Dendritic cell treated with granulocyte-macrophage colony-stimulating factor and Interleukin-4, amounts not matched to agents 40 ng/mL and 50 ng/mL, for 4 days (primary cell): ENCODE measurements around the gene TENT5C.

Experiments
- H3K27ac Mint-ChIP-seq: one replicate; pipeline ENCODE4 v1.8.0; 2022; ENCODE audit warnings: mild to moderate bottlenecking, mixed read lengths
- H3K27me3 Mint-ChIP-seq: one replicate; pipeline ENCODE4 v1.8.0; 2022; ENCODE audit warnings: mild to moderate bottlenecking, mixed read lengths
- H3K36me3 Mint-ChIP-seq: one replicate; pipeline ENCODE4 v1.8.0; 2022; ENCODE audit warnings: low read depth, mixed read lengths
- H3K4me1 Mint-ChIP-seq: one replicate; pipeline ENCODE4 v1.8.0; 2022; ENCODE audit warnings: low read depth, mixed read lengths
- H3K4me3 Mint-ChIP-seq: one replicate; pipeline ENCODE4 v1.8.0; 2022; ENCODE audit warnings: mild to moderate bottlenecking, moderate library complexity, mixed read lengths
- H3K9me3 Mint-ChIP-seq: one replicate; pipeline ENCODE4 v1.8.0; 2022; ENCODE audit warnings: mixed read lengths
- intact Hi-C: fragments of 100-400 bp; cut with micrococcal nuclease; formaldehyde crosslinking; loops from one replicate; pipeline ENCODE4 v1.15.0; 2022

Gene TENT5C

DNA sequence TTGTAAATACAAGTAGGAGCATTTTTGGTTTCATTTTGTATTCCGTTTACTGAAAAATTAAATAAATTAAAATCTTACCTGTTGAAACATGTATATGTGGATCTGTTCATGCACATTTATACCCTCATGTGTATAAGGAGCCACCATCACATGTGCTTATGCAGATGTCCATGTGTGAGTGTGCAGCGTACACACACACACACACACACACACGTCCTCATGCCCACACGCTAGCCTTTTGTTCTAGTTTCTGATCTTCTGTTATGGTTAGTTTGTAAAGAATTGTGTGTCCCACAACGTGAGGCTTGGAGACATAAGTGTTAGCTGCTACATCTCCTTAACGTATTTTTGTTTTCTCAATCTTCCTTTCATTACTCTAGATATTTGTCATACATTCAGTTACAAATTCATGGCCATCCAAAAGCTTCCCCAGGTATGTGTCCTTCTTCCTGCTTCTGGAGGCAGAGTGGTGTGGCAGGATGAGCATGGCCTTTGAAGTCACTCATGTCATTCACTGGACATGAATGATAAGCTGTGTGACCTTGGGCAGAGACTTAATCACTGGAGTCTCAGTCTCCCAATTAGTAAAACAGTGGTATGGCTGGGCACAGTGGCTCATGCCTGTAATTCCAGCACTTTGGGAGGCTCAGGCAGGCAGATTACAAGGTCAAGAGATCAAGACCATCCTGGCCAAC, 54.6 kb downstream of the TENT5C start:
- Mint-ChIP-seq H3K4me3 (no peak overlapping the region), H3K27ac (no peak overlapping the region)
- intact Hi-C loops, result no loop called here

DNA sequence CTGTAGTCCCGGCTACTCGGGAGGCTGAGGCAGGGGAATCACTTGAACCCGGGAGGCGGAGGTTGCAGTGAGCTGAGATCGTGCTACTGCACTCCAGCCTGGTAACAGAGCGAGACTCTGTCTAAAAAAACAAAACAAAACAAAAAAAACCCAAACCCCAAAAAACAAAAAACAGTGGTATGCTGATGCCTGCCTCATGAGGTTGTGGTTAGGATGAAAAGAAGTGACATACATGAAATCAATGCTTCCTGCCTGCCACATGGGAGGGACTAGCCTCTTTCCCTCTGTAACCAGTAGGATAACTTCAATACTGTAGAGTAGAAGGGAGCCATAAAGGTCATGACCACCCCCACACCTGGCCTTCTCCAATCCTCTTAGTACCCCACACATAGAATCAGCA, 55.2 kb downstream of the TENT5C start:
- no peak overlapping the region for H3K27ac Mint-ChIP-seq
- H3K27me3 Mint-ChIP-seq, result peaks cover 6% of the 10 kb centered on the region
- no peak overlapping the region for H3K4me3 Mint-ChIP-seq
- no peaks in the 10 kb centered on the region for H3K36me3 Mint-ChIP-seq
- H3K9me3 Mint-ChIP-seq, result no peaks in the 10 kb centered on the region
- no peaks in the 10 kb centered on the region for H3K4me1 Mint-ChIP-seq
- intact Hi-C loops, result no loop called here

More for the DNA sequence above, 54.6 kb downstream of the TENT5C start:
- Mint-ChIP-seq H3K9me3 (no peaks in the 10 kb centered on the region), H3K4me1 (no peaks in the 10 kb centered on the region), H3K27me3 (peaks cover 6% of the 10 kb centered on the region), H3K36me3 (no peaks in the 10 kb centered on the region)

DNA sequence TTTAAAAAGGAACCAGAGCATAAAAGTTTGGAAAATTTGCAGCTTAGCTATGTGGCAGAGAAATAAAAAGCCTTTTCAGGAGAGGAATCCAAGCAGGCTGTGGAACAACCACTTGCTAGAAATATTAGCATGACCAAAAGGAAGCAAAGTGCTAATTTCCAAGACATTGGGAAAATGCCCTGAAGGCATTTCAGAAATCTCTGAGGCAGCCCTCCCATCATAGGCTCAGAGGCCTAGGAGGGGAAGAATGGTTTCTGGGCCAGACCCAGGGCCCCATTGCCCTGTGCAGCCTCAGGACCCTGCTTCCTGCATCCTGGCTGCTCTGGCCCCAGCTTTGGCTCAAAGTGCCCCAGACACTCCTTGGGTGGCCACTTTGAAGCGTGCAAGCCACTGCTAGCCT, 56.8 kb downstream of the TENT5C start:
- H3K27me3 Mint-ChIP-seq, result peaks cover 1% of the 10 kb centered on the region
- H3K4me1 Mint-ChIP-seq, result no peaks in the 10 kb centered on the region
- no peaks in the 10 kb centered on the region for H3K36me3 Mint-ChIP-seq
- intact Hi-C loops, result no loop called here
- H3K27ac Mint-ChIP-seq, result no peak overlapping the region
- no peak overlapping the region for H3K4me3 Mint-ChIP-seq
- H3K9me3 Mint-ChIP-seq, result no peaks in the 10 kb centered on the region

DNA sequence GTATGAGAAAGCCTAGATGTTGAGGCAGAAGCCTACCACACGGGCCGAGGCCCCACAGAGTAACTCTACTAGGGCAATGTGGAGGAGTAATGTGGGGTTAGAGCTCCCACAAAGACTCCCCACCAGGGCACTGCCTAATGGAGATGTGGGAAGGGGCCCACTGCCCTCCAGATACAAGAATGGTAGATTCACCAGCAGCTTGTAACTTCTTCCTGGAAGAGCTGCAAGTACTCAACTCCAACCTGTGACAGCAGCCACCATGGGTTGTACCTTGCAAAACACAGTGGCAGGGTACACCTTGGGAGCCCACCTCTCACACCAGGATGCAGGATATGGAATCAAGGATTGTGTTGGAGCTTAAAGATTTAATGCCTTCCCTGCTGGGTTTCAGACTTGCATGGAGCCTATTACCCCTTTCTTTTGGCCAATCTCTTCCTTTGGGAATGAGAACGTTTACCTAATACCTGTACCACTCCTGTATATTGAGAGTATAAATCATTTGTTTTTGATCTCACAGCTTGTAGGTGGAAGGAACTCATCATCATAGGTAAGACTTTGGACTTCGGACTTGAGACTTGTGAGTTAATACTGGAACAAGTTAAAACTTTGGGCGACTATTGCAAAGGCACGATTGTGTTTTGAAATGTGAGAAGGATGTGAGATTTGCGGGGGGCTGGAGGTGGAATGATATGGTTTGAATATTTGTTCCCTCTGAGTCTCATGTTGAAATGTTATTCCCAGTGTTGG, 57.5 kb downstream of the TENT5C start:
- peaks cover 1% of the 10 kb centered on the region for H3K27me3 Mint-ChIP-seq

DNA sequence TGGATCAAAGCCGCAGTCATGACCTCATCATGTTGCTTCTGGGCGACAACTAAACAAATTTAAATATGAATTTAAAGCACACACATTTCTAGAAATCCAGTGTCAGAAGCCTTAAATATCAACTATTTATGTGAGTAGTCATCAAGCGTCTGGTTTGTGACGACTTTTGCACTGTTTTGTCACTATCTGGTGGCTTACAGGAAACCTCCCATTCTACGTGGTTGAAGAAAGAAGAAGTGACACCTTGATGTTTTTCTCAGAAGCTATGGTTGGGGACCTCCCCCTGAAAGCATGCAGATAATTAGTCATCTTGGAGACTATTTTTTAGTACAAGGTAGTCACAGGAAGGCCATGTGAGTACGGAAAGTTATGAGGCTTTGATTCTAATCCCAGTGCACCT, 58.5 kb downstream of the TENT5C start:
- no peaks in the 10 kb centered on the region for H3K4me1 Mint-ChIP-seq
- no peaks in the 10 kb centered on the region for H3K27me3 Mint-ChIP-seq
- H3K27ac Mint-ChIP-seq, result no peak overlapping the region
- no peaks in the 10 kb centered on the region for H3K36me3 Mint-ChIP-seq
- no peak overlapping the region for H3K4me3 Mint-ChIP-seq
- no peaks in the 10 kb centered on the region for H3K9me3 Mint-ChIP-seq
- intact Hi-C loops, result no loop called here

More for the DNA sequence above, 57.5 kb downstream of the TENT5C start:
- H3K36me3 Mint-ChIP-seq, result no peaks in the 10 kb centered on the region
- H3K9me3 Mint-ChIP-seq, result no peaks in the 10 kb centered on the region
- H3K27ac Mint-ChIP-seq, result no peak overlapping the region
- H3K4me3 Mint-ChIP-seq, result no peak overlapping the region
- no peaks in the 10 kb centered on the region for H3K4me1 Mint-ChIP-seq
- intact Hi-C loops, result no loop called here

DNA sequence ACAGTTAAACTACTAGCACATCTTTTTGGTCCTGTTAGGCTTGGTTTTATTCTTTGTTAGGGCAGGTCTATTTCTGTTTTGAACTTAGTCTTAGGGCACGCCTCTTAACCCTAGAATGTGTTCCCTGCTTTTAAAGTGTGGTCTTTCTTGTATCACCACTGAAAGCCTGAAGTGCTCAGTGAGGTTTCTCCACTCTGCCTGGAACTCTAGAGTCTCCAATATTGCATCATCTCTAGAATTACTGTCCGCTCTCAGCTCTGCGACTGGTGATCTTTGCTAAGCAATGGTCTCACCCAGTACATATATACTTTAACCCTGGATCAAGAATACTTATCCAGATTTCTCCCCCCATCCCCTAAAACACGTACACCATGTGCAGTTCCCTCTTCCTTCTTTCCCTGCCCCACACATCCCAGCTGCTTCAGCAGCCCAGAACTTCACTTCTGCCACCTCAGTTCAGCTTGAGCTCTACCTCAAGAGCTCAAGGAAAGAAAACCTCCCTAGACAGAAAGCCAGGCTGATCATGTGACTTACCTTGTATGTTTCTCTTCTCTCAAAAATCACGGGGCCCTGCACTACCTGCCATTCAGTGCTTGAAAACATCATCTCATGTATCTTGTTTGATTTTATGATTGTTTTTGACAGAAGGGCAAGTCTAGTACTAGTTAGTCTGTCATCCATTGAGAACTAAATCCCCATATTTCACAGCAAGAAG, 59.9 kb downstream of the TENT5C start:
- Mint-ChIP-seq H3K4me1 (peaks cover 5% of the 10 kb centered on the region), H3K36me3 (no peaks in the 10 kb centered on the region), H3K27me3 (no peaks in the 10 kb centered on the region), H3K9me3 (no peaks in the 10 kb centered on the region), H3K4me3 (no peak overlapping the region), H3K27ac (no peak overlapping the region)
- intact Hi-C loops, result no loop called here

DNA sequence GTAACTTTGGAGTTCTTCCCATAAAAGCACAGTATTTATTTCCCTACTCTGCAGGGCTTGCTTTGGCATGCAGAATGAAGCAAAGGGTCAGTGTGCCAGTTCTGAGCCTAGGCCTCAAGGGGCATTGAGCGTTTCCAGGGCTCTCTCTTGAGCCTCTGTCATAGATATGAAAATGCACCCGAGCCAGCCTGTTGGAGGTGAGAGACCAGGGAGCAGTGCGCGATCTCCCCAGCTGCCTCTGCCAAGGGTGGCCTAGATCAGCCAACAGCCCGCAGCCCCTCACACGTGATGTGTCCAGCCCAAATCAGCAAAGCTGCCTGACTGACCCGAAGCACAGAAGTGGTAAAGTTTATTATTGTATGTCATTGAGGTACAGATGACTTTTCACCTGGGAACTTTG, 63.7 kb downstream of the TENT5C start:
- H3K27ac Mint-ChIP-seq, result no peak overlapping the region
- H3K9me3 Mint-ChIP-seq, result no peaks in the 10 kb centered on the region
- H3K4me1 Mint-ChIP-seq, result peaks cover 23% of the 10 kb centered on the region
- no peaks in the 10 kb centered on the region for H3K27me3 Mint-ChIP-seq
- intact Hi-C loops, result no loop called here
- no peaks in the 10 kb centered on the region for H3K36me3 Mint-ChIP-seq
- H3K4me3 Mint-ChIP-seq, result no peak overlapping the region

DNA sequence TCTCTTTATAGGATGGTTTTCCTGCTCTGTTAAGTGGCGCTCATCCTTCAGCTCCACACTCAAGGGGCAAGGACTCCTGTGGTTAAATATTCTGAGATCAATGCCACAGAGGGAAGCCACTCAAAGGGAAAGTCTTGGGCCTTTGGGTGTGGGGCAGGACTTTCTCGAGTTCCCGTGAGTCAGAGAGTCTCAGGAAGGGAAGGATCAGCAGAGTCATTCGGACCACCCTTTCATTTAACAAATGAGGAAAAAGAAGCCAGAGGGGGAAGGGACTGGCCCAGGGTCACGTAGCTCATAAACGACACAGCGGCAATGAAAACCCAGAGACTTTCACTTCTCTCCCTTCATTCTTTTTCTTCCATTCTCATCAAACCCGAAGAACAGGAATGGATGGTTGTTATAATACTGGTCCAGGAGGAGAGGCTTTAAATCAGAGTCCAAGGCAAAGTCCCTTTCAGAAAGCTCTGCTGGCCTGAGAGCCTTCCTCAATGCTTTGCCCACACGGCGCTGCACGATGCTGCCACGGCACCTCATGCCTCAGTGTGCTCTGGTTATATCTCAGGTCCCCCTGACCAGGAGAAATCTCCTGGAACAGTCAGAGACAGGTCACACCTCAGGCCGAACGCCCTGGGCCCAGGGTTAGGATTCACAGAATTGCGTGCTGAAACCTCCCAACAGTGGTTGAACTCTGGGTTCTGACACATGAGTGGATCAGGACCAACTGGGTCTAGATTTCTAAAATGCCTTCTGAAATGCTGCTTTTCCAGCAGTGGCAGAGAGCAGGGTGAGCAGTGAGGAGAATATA, 65.3 kb downstream of the TENT5C start:
- H3K27ac Mint-ChIP-seq, result peak overlapping the region; percentile 25
- no peaks in the 10 kb centered on the region for H3K9me3 Mint-ChIP-seq
- peaks cover 23% of the 10 kb centered on the region for H3K4me1 Mint-ChIP-seq
- no peaks in the 10 kb centered on the region for H3K27me3 Mint-ChIP-seq
- no peak overlapping the region for H3K4me3 Mint-ChIP-seq
- intact Hi-C loops, result loop anchor here (5.0 to 10.0 kb wide), 2 partner anchors 84 to 159 kb away; no protein-coding TSS in a partner anchor
- H3K36me3 Mint-ChIP-seq, result no peaks in the 10 kb centered on the region

DNA sequence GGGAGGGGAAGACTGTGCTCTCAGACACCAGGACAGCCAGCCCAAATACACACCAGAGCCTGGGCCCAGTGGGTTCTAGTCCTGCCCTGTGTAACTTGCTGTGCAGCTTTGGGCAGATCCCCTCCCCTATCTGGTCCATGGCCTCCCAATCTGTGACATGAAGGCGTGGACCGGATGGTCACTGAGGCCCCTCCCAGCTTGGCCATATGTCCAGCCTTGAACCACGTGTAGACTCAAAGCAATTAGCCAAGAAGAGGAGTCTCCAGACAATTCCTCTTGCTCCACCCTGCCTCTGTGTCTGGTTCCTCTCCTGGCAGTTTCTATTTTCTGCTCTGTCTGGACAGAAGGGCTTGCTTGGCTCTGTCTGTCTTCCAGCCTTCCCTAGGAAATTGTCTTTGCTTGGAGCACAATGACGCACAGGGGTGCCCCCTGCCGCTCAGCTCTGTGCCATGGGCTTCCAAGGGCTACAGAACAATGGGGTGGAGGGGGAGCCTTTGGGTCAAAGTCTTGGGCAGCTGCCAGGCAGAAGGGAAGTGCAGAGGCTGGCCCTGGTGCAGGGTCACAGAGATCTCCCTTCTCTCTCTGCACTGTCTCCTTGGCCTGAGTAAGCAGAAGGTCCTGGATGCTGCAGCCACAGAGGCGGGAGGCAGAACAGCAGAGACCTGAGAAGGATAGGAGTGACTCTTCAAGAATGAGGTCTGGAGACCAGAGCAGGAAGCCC, 66.1 kb downstream of the TENT5C start:
- intact Hi-C loops, result loop anchor here (5.0 to 10.0 kb wide), 2 partner anchors 83 to 160 kb away; no protein-coding TSS in a partner anchor
- no peaks in the 10 kb centered on the region for H3K9me3 Mint-ChIP-seq
- no peaks in the 10 kb centered on the region for H3K36me3 Mint-ChIP-seq
- no peaks in the 10 kb centered on the region for H3K27me3 Mint-ChIP-seq
- H3K4me3 Mint-ChIP-seq, result no peak overlapping the region
- peak overlapping the region; percentile 25 for H3K27ac Mint-ChIP-seq
- peaks cover 23% of the 10 kb centered on the region for H3K4me1 Mint-ChIP-seq

DNA sequence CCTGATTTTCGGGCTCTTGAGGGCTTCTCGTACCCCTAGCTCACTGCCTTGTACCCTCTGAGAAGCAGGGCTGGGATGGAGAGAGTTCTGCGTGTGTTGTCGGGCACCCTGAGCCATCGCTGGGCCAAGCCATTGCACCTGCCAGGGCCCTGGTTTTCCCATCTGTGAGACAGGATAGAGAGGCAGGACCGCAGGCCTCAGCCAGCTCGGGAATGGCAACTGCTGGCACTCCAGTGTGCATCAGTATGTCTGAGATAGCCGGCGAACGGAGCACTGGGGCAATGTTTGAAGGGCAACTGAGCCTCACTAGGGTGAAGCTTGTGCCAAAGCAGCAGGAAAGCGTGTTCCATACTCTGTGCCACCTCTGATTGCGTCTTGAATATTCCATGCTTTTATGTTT, 66.9 kb downstream of the TENT5C start:
- Mint-ChIP-seq H3K4me1 (peaks cover 23% of the 10 kb centered on the region), H3K27ac (no peak overlapping the region), H3K27me3 (no peaks in the 10 kb centered on the region), H3K36me3 (no peaks in the 10 kb centered on the region), H3K9me3 (no peaks in the 10 kb centered on the region), H3K4me3 (no peak overlapping the region)
- intact Hi-C loops, result loop anchor here (5.0 to 10.0 kb wide), 2 partner anchors 82 to 160 kb away; no protein-coding TSS in a partner anchor

DNA sequence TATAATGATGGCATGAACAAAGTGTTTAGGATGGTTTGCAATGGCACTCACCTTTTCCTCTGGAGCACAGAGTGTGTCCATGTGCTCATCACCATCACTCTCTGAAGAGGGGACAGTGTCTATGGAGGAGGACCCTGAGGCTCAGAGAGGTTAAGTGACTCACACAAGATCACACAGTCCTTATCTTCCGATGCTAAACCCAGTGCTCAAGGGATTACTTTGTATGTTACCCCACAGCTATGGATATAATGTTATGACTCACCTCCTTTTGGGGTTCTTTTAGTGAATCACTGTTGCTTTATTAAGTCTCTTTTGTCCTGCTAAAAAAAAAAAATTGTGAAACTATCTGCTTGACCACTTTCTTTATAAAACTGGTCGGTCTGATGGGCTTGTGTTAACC, 67.6 kb downstream of the TENT5C start:
- no peaks in the 10 kb centered on the region for H3K27me3 Mint-ChIP-seq
- H3K36me3 Mint-ChIP-seq, result no peaks in the 10 kb centered on the region
- H3K27ac Mint-ChIP-seq, result no peak overlapping the region
- H3K4me3 Mint-ChIP-seq, result no peak overlapping the region
- peaks cover 23% of the 10 kb centered on the region for H3K4me1 Mint-ChIP-seq
- no peaks in the 10 kb centered on the region for H3K9me3 Mint-ChIP-seq
- intact Hi-C loops, result loop anchor here (5.0 to 10.0 kb wide), 2 partner anchors 81 to 161 kb away; no protein-coding TSS in a partner anchor

DNA sequence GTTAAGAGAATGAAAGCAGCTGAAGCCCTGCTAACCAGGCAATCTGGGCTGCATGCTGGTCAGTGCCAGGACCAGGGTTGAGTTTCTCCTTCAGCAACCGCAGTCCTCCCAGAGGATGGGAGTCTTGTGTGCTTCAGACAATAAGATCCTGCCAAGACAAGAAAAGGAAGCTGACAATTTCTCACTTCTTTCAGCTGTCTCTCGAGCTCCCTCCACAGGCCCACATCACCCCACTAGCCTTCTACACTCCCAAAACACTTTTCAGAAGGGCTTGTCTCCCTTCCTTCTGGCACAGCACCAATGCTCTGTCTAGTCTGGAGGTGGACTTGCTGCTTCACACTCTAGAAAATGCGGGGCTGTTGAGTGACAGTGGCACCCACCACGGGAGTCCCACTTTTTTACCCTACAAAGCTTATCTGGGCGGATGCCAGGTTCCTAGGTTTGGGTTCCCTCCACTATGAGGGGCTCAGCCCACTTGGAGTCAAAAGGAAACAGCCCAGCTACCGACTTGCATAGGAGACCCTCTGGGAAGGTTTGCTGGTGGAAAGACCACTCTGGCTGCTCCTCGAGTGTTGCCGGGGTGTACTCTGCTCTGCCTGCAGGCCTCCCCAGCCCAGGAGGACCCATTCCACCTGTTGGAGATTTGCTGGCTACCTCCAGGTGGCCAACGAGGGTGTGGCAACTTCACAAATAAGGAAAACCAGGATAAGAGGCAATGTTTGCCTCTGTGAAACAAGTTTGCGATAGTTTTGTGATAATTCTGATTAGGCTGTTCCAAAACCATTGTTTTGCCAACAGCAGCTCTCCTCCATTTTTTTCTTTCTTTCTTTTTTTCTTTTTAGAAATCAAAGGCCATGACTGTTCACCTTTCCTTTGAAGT, 68.9 kb downstream of the TENT5C start:
- Mint-ChIP-seq H3K4me3 (no peak overlapping the region), H3K9me3 (no peaks in the 10 kb centered on the region), H3K36me3 (no peaks in the 10 kb centered on the region), H3K4me1 (peaks cover 23% of the 10 kb centered on the region), H3K27me3 (no peaks in the 10 kb centered on the region), H3K27ac (no peak overlapping the region)
- intact Hi-C loops, result loop anchor here (2.0 to 10.0 kb wide), 3 partner anchors 80 to 162 kb away; no protein-coding TSS in a partner anchor
